B cell (primary cell): Measurements from ENCODE around the gene PGLYRP3. TPM values are rescaled to one million over a fixed set of nuclear protein-coding genes. Genes with fewer than 3 reads are reported as not detected.

Experiments
- ATAC-seq: fragments of 200-7000 bp; cut with Tn5 transposase; one replicate; pipeline ENCODE4 v1.10.0; 2021; ENCODE audit warnings: low read depth, mild to moderate bottlenecking, moderate number of reproducible peaks, moderate library complexity
- CTCF ChIA-PET: fragments of 350-600 bp; sonication (Branson Sonifier 250); formaldehyde crosslinking; loops from one replicate; lab custom pipeline; 2021; ENCODE audit warnings: antibody characterized with exemption, inconsistent platforms; lab: Charles Lee
- POLR2A ChIA-PET: fragments of 350-600 bp; sonication (Branson Sonifier 250); formaldehyde crosslinking; loops from one replicate; lab custom pipeline; 2021; ENCODE audit warnings: antibody characterized with exemption; lab: Charles Lee
- DNase-seq: peaks from one replicate; pipeline ENCODE4 v3.0.0; 2013
- H2AFZ ChIP-seq: 2 replicates; pipeline ENCODE4 v1.6.1; 2012; ENCODE audit warnings: mild to moderate bottlenecking, low read depth, low read length; ENCODE audit not compliant: insufficient read depth, poor library complexity, severe bottlenecking
- H3K27ac ChIP-seq, 2 donors: 1 replicate in 1 of 2; 2 replicates in 1 of 2; pipeline ENCODE4 v1.5.1; 2012 to 2013; ENCODE audit warnings: low read length in 2 of 2, mild to moderate bottlenecking in 2 of 2, moderate library complexity in 1 of 2
- H3K27me3 ChIP-seq, 4 experiments: fragments of 200-600 bp in 1 of 4; sonication (generic) in 1 of 4; replicated peaks in 1 of 4; 1 replicate in 2 of 4; 2 replicates in 2 of 4; pipeline versions ENCODE4 v1.6.1 to v1.7.0; 2013 to 2016; ENCODE audit warnings: low read length in 3 of 4, mild to moderate bottlenecking in 2 of 4, mixed read lengths in 1 of 4, moderate library complexity in 1 of 4; ENCODE audit not compliant: insufficient read depth in 4 of 4, control insufficient read depth in 3 of 4; ENCODE audit errors: control extremely low read depth in 1 of 4
- H3K36me3 ChIP-seq, 2 experiments: replicated peaks in 1 of 2; 1 replicate in 1 of 2; 2 replicates in 1 of 2; pipeline versions ENCODE4 v1.6.1 to v1.7.1; 2013; ENCODE audit warnings: low read length in 1 of 2; ENCODE audit not compliant: insufficient read depth in 2 of 2, control insufficient read depth in 1 of 2; ENCODE audit errors: control extremely low read depth in 1 of 2, extremely low read depth in 1 of 2
- H3K4me1 ChIP-seq, 2 donors: fragments of 200-600 bp in 1 of 2; sonication (generic) in 1 of 2; 1 replicate in 1 of 2; 2 replicates in 1 of 2; pipeline versions ENCODE4 v1.5.1 to v1.6.1; 2013 to 2017; ENCODE audit warnings: low read length in 2 of 2; ENCODE audit not compliant: control insufficient read depth in 2 of 2, insufficient read depth in 2 of 2
- H3K4me2 ChIP-seq: replicated peaks from 2 replicates; pipeline ENCODE3; 2012; ENCODE audit warnings: mild to moderate bottlenecking, low read depth, low read length; ENCODE audit not compliant: poor library complexity, severe bottlenecking
- H3K4me3 ChIP-seq, 5 experiments: fragments of 200-600 bp in 1 of 5; sonication (generic) in 1 of 5; 1 replicate in 3 of 5; 2 replicates in 2 of 5; pipeline versions ENCODE4 v1.5.1 to v1.7.0; 2011 to 2016; ENCODE audit warnings: low read length in 4 of 5, mild to moderate bottlenecking in 4 of 5, low read depth in 2 of 5, control low read depth in 1 of 5, moderate library complexity in 1 of 5; ENCODE audit not compliant: insufficient read depth in 1 of 5; ENCODE audit errors: control extremely low read depth in 1 of 5, extremely low read depth in 1 of 5
- H3K79me2 ChIP-seq: fragments of 200-600 bp; sonication (generic); one replicate; pipeline ENCODE4 v1.6.0; 2016; ENCODE audit warnings: low read length; ENCODE audit not compliant: control insufficient read depth, insufficient read depth
- H3K9ac ChIP-seq: fragments of 200-600 bp; sonication (generic); 2 replicates; pipeline ENCODE4 v1.6.1; 2017; ENCODE audit warnings: mild to moderate bottlenecking, low read length, moderate library complexity
- H3K9me3 ChIP-seq, 3 donors: one replicate each; pipeline versions ENCODE4 v1.6.1 to v1.7.1; 2013; ENCODE audit warnings: low read length in 2 of 3; ENCODE audit not compliant: control insufficient read depth in 2 of 3, insufficient read depth in 1 of 3; ENCODE audit errors: control extremely low read depth in 1 of 3
- H4K20me1 ChIP-seq: 2 replicates; pipeline ENCODE4 v1.6.0; 2012; ENCODE audit warnings: mild to moderate bottlenecking, low read length; ENCODE audit not compliant: insufficient read depth, control insufficient read depth, poor library complexity, severe bottlenecking
- H3K27ac Mint-ChIP-seq: one replicate; pipeline ENCODE4 v1.8.0; 2021; ENCODE audit warnings: mixed read lengths
- H3K27me3 Mint-ChIP-seq: one replicate; pipeline ENCODE4 v1.8.0; 2021; ENCODE audit warnings: mixed read lengths
- H3K4me1 Mint-ChIP-seq: one replicate; pipeline ENCODE4 v1.8.0; 2021; ENCODE audit warnings: mixed read lengths
- H3K4me3 Mint-ChIP-seq: one replicate; pipeline ENCODE4 v1.8.0; 2021; ENCODE audit warnings: mixed read lengths
- H3K9me3 Mint-ChIP-seq: one replicate; pipeline ENCODE4 v1.8.0; 2022; ENCODE audit warnings: mixed read lengths; ENCODE audit not compliant: insufficient read depth
- EZH2 ChIP-seq: IDR thresholded peaks from 2 replicates; pipeline ENCODE4 v1.6.1; 2012; ENCODE audit warnings: borderline replicate concordance, low read depth, mild to moderate bottlenecking, moderate library complexity, low read length; ENCODE audit not compliant: insufficient read depth, poor library complexity, severe bottlenecking
- WGBS: methylation state at CpG from one replicate; pipeline ENCODE4 v1.1.5; 2013; ENCODE audit warnings: missing lambda C conversion rate; ENCODE audit not compliant: insufficient coverage; 5-methylcytosine and 5-hydroxymethylcytosine counted together
- intact Hi-C: fragments of 100-400 bp; cut with micrococcal nuclease; formaldehyde crosslinking; loops from one replicate; pipeline ENCODE4 v1.10.0; 2022
- polyA plus RNA-seq: library from polyadenylated mRNA; depleted of rRNA; stranded (reverse); fragments of >200 nt; gene quantifications from 2 replicates; pipeline ENCODE4 v1.2.3, GENCODE V29; 2012
- total RNA-seq, 2 donors: library from RNA; stranded (reverse); fragments of 120-200 nt in 1 of 2; gene quantifications; 1 replicate in 1 of 2; 2 replicates in 1 of 2; pipeline versions ENCODE4 v1.2.3 to v1.2.4, GENCODE V29; 2013 to 2022
- TF ChIP-seq, protein P1 (sequence below): fragments of 200-600 bp; IDR thresholded peaks from one replicate; pipeline ENCODE4 v1.8.0; 2022; ENCODE audit warnings: antibody characterized with exemption, mild to moderate bottlenecking

Gene PGLYRP3
- total and polyA plus RNA-seq, 2 donors (not counting 1 experiment from before 2014, with no cell fraction given): not detected

DNA sequence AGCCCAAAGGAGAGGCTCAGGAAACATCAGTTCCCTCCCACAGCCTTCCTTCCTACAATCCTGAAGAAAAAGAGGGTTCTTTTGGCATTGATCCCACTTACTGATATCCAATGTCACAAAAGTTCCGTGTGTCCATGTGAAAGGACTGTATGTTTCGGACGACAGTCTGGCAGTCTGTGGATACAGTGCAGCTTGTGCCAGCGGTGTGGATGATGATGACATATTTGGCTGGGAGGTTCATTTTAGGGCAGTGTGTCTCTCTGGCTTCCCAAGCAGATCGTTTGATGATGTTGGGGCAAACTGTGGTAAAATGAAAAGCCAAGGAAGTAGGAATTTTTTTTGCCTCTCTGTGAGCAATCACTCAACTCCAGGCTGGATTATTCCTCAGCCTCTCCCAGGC, 10.4 kb downstream of the PGLYRP3 start:
- Histone ChIP-seq H3K9ac (no peak overlapping the region), H3K79me2 (no peaks in the 10 kb centered on the region), H3K36me3 (no peaks in the 10 kb centered on the region), H3K27me3 (peaks cover 0 to 2% (median 0%) of the 10 kb centered on the region in 4 experiments), H3K4me1 (peaks cover 4% of the 10 kb centered on the region in 2 donors), H3K4me3 (no peak overlapping the region), H4K20me1 (no peaks in the 10 kb centered on the region), H2AFZ (no peak overlapping the region), H3K27ac (no peak overlapping the region), H3K9me3 (no peaks in the 10 kb centered on the region), H3K4me2 (no peak overlapping the region)
- POLR2A ChIA-PET: no interaction called here
- intact Hi-C loops: no loop called here
- CTCF ChIA-PET: no interaction called here
- 97% methylated on average over 4 of the region's 5 CpGs for WGBS
- no peaks in the 10 kb centered on the region for H3K9me3 Mint-ChIP-seq
- ATAC-seq: no peak
- TF ChIP-seq, protein P1, sequence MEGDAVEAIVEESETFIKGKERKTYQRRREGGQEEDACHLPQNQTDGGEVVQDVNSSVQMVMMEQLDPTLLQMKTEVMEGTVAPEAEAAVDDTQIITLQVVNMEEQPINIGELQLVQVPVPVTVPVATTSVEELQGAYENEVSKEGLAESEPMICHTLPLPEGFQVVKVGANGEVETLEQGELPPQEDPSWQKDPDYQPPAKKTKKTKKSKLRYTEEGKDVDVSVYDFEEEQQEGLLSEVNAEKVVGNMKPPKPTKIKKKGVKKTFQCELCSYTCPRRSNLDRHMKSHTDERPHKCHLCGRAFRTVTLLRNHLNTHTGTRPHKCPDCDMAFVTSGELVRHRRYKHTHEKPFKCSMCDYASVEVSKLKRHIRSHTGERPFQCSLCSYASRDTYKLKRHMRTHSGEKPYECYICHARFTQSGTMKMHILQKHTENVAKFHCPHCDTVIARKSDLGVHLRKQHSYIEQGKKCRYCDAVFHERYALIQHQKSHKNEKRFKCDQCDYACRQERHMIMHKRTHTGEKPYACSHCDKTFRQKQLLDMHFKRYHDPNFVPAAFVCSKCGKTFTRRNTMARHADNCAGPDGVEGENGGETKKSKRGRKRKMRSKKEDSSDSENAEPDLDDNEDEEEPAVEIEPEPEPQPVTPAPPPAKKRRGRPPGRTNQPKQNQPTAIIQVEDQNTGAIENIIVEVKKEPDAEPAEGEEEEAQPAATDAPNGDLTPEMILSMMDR: no peak
- no peak for TF ChIP-seq EZH2
- no peak for DNase-seq
- H3K27me3 Mint-ChIP-seq: peaks cover 15% of the 10 kb centered on the region
- H3K4me3 Mint-ChIP-seq: no peak overlapping the region
- no peaks in the 10 kb centered on the region for H3K4me1 Mint-ChIP-seq
- H3K27ac Mint-ChIP-seq: no peak overlapping the region

DNA sequence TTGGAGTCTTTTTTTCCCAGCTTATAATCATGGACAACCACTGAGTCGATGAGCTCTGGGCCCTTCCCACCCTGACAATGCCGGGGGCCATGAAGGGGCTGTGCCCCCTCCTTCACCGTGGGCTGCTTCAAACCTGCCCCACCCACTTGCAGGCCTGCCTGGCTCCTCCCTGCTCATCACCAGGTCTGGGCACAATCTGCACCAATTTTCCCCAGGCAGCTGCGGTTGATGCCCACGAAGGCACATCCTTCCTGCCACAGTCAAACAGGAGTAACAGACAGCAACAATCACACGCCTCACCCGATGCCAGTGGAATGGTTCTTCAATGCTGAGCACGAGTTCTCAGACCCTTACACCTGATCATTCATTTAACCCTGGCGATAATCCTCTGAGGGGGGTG, 18.9 kb downstream of the PGLYRP3 start:
- intact Hi-C loops: no loop called here
- H3K4me3 Mint-ChIP-seq: peak overlapping the region; percentile 37
- ATAC-seq (no peak), DNase-seq (no peak)
- no peaks in the 10 kb centered on the region for H3K9me3 Mint-ChIP-seq
- H3K27ac ChIP-seq: no peak overlapping the region
- POLR2A ChIA-PET: no interaction called here
- H3K79me2 ChIP-seq: no peaks in the 10 kb centered on the region
- TF ChIP-seq EZH2: no peak
- TF ChIP-seq, protein P1: no peak
- H3K27me3 Mint-ChIP-seq: peaks cover 5% of the 10 kb centered on the region
- peak overlapping the region; percentile 75 for H3K4me2 ChIP-seq
- H3K9ac ChIP-seq: peak overlapping the region; percentile 44
- H3K27me3 ChIP-seq: peaks cover 0 to 5% (median 0%) of the 10 kb centered on the region in 4 experiments
- WGBS: 17% methylated on average over 6 of the region's 9 CpGs
- peaks cover 56% of the 10 kb centered on the region for H3K4me1 Mint-ChIP-seq
- H3K27ac Mint-ChIP-seq: no peak overlapping the region
- peak overlapping the region in 2 of 5 experiments; percentile 17 to 33 for H3K4me3 ChIP-seq
- peak overlapping the region; percentile 19 for H2AFZ ChIP-seq
- H4K20me1 ChIP-seq: no peaks in the 10 kb centered on the region
- CTCF ChIA-PET: no interaction called here
- peaks cover 0 to 9% (median 0%) of the 10 kb centered on the region in 3 donors for H3K9me3 ChIP-seq
- peaks cover 40 to 50% of the 10 kb centered on the region in 2 donors for H3K4me1 ChIP-seq
- no peaks in the 10 kb centered on the region for H3K36me3 ChIP-seq
